OCI-M2 (cell line): Measurements from ENCODE around the gene HDAC9.

Experiments used
- DNase-seq: peaks from one replicate; lab custom pipeline; 2025; ENCODE audit not compliant: unreplicated experiment; lab: John Stamatoyannopoulos, UW

The HDAC9 gene

GRCh38 chr7:18552943-18553604 lies 57.5 kb downstream of the HDAC9 start:
- DNase-seq, result no peak

GRCh38 chr7:18553605-18554003 lies 58.1 kb downstream of the HDAC9 start:
- DNase-seq, result no peak

GRCh38 chr7:18555120-18555519 lies 59.6 kb downstream of the HDAC9 start:
- no peak for DNase-seq

- DNase-seq, result no peak
Observed at GRCh38 chr7:18555968-18556367, 60.4 kb downstream of the HDAC9 start.

GRCh38 chr7:18558503-18558902 lies 63.0 kb downstream of the HDAC9 start:
- no peak for DNase-seq

- DNase-seq, result no peak
Observed at GRCh38 chr7:18558910-18559309, 63.4 kb downstream of the HDAC9 start.

GRCh38 chr7:18559756-18560155 lies 64.2 kb downstream of the HDAC9 start:
- DNase-seq, result no peak

- no peak for DNase-seq
Observed at GRCh38 chr7:18564779-18565178, 69.2 kb downstream of the HDAC9 start.

- DNase-seq, result no peak
Observed at GRCh38 chr7:18565337-18565736, 69.8 kb downstream of the HDAC9 start.

GRCh38 chr7:18566205-18566604 lies 70.7 kb downstream of the HDAC9 start:
- no peak for DNase-seq

- DNase-seq, result no peak
Observed at GRCh38 chr7:18566829-18567228, 71.3 kb downstream of the HDAC9 start.

- no peak for DNase-seq
Observed at GRCh38 chr7:18570441-18570840, 74.9 kb downstream of the HDAC9 start.

GRCh38 chr7:18570890-18571478 lies 75.4 kb downstream of the HDAC9 start:
- DNase-seq, result no peak

GRCh38 chr7:18572154-18572553 lies 76.6 kb downstream of the HDAC9 start:
- no peak for DNase-seq

GRCh38 chr7:18572885-18573284 lies 77.3 kb downstream of the HDAC9 start:
- DNase-seq, result no peak

GRCh38 chr7:18573410-18574234 lies 78.1 kb downstream of the HDAC9 start:
- no peak for DNase-seq

GRCh38 chr7:18574235-18574540 lies 78.6 kb downstream of the HDAC9 start:
- no peak for DNase-seq

GRCh38 chr7:18574676-18575075 lies 79.1 kb downstream of the HDAC9 start:
- DNase-seq, result no peak

GRCh38 chr7:18575622-18576572 lies 80.3 kb downstream of the HDAC9 start:
- no peak for DNase-seq

- no peak for DNase-seq
Observed at GRCh38 chr7:18577096-18577771, 81.7 kb downstream of the HDAC9 start.

- no peak for DNase-seq
Observed at GRCh38 chr7:18579698-18580097, 84.1 kb downstream of the HDAC9 start.
